C4-2B (cell line): ENCODE results near the gene SQSTM1.

Experiments used
- H3K27ac ChIP-seq: fragments of 450-650 bp; 2 replicates; pipeline ENCODE4 v1.5.1; 2017
- CTCF ChIP-seq: fragments of 450-650 bp; conservative IDR thresholded peaks from 2 replicates; pipeline ENCODE4 v1.5.1; 2017; ENCODE audit warnings: mild to moderate bottlenecking
- ZFX ChIP-seq: fragments of 450-650 bp; IDR thresholded peaks from 2 replicates; pipeline ENCODE4 v1.6.1; 2017

Gene SQSTM1

GRCh38 chr5:179863449-179864085 lies 42.9 kb downstream of the SQSTM1 start:
- H3K27ac ChIP-seq: no peak overlapping the region
- TF ChIP-seq ZFX (no peak), CTCF (no peak)

- no peak for TF ChIP-seq ZFX
- no peak for TF ChIP-seq CTCF
- H3K27ac ChIP-seq: no peak overlapping the region
These were observed 44.0 kb downstream of the SQSTM1 start for GRCh38 chr5:179864686-179865085.

- no peak for TF ChIP-seq CTCF
- TF ChIP-seq ZFX: no peak
- no peak overlapping the region for H3K27ac ChIP-seq
These were observed 45.0 kb downstream of the SQSTM1 start for GRCh38 chr5:179865491-179866240.

GRCh38 chr5:179866241-179867078 lies 45.8 kb downstream of the SQSTM1 start:
- TF ChIP-seq ZFX (no peak), CTCF (no peak)
- no peak overlapping the region for H3K27ac ChIP-seq

GRCh38 chr5:179867079-179867465 lies 46.4 kb downstream of the SQSTM1 start:
- no peak overlapping the region for H3K27ac ChIP-seq
- no peak for TF ChIP-seq ZFX
- TF ChIP-seq CTCF: no peak

GRCh38 chr5:179867476-179867875 lies 46.8 kb downstream of the SQSTM1 start:
- no peak for TF ChIP-seq CTCF
- TF ChIP-seq ZFX: no peak
- no peak overlapping the region for H3K27ac ChIP-seq

GRCh38 chr5:179868541-179868940 lies 47.8 kb downstream of the SQSTM1 start:
- no peak for TF ChIP-seq CTCF
- TF ChIP-seq ZFX: no peak
- H3K27ac ChIP-seq: no peak overlapping the region
